ENCODE data around the gene IL1RN. TPM values are rescaled to one million over a fixed set of nuclear protein-coding genes. Genes with fewer than 3 reads are reported as not detected.

Gene IL1RN
- total and polyA plus RNA-seq, 2 of the 4 experiments (the other 2 are of a cell fraction): not detected

- no TSS peak for BruUV-seq (replicated peaks)
- in situ Hi-C loops (cut with MboI; ENCODE audit: low sequenced_read_pairs): loop anchor here (5.0 kb wide), 1 partner anchor 234 kb away; no protein-coding TSS in a partner anchor
- Histone ChIP-seq H3K18ac (ENCODE audit: low read depth, low read length) (no peak overlapping the region), H3K27ac (ENCODE audit: insufficient read depth, low read length) (no peak overlapping the region), H3K36me3 (ENCODE audit: control insufficient read depth, insufficient read depth, low read length) (no peaks in the 10 kb centered on the region), H3K4ac (ENCODE audit: low read depth, low read length) (no peak overlapping the region), H2BK5ac (ENCODE audit: low read depth, low read length, poor library complexity, severe bottlenecking) (no peak overlapping the region), H2AFZ (replicated peaks; ENCODE audit: low read length, poor library complexity) (no peak overlapping the region), H3K9me3 (ENCODE audit: control insufficient read depth, insufficient read depth, low read length) (no peaks in the 10 kb centered on the region), H4K8ac (ENCODE audit: low read depth in 2 of 2, low read length in 2 of 2) (no peak overlapping the region), H4K20me1 (ENCODE audit: insufficient read depth, low read length) (no peaks in the 10 kb centered on the region), H2BK15ac (ENCODE audit: low read depth, low read length) (no peak overlapping the region), H3K4me3 (ENCODE audit: insufficient read depth, low read depth, low read length) (no peak overlapping the region), H3K4me1 (ENCODE audit: control insufficient read depth, insufficient read depth, low read length) (no peaks in the 10 kb centered on the region), H3K56ac (ENCODE audit: extremely low read depth, insufficient read depth, low read length) (no peak overlapping the region), H3K79me1 (ENCODE audit: low read depth in 1 of 2, low read length in 2 of 2) (no peaks in the 10 kb centered on the region), H4K5ac (ENCODE audit: low read depth, low read length) (no peak overlapping the region), H2BK120ac (ENCODE audit: low read depth, low read length) (no peak overlapping the region), H3K14ac (replicated peaks; ENCODE audit: low read depth, low read length) (no peak overlapping the region), H2BK20ac (ENCODE audit: low read depth, low read length) (no peak overlapping the region), H3K9me1 (ENCODE audit: insufficient read depth, low read length) (no peaks in the 10 kb centered on the region), H3K23ac (ENCODE audit: low read depth, low read length) (no peak overlapping the region), H4K91ac (ENCODE audit: insufficient read depth, low read depth, low read length) (no peak overlapping the region), H3K4me2 (ENCODE audit: low read depth, low read length) (no peak overlapping the region), H3K9ac (ENCODE audit: low read depth, low read length) (no peak overlapping the region), H2AK5ac (ENCODE audit: low read depth, low read length) (no peak overlapping the region), H3K27me3 (ENCODE audit: control insufficient read depth, insufficient read depth, low read length) (peaks cover 14% of the 10 kb centered on the region), H2AK9ac (replicated peaks; ENCODE audit: low read depth, low read length, poor library complexity) (no peak overlapping the region)
- ATAC-seq (ENCODE audit: low read depth) (peak; percentile 75), DNase-seq (peak; percentile 66)
- ChIA-PET POLR2A (ENCODE audit: unreplicated experiment) (no interaction called here), CTCF (interaction anchor here (0.6 to 2.6 kb wide), 11 partner anchors 9 to 251 kb away, joined by 3 to 24 read pairs (median 5); no protein-coding TSS in a partner anchor)
- dilution Hi-C loops (cut with HindIII; ENCODE audit: low sequenced_read_pairs, unreplicated experiment): no loop called here
- intact Hi-C loops (cut with micrococcal nuclease): loop anchor here (1.0 kb wide), 4 partner anchors 61 to 252 kb away; no protein-coding TSS in a partner anchor
- peak; percentile 59 for TF ChIP-seq RAD21 (IDR thresholded peaks at IDR 0.05; ENCODE audit: low read length)
- peak; percentile 77 for TF ChIP-seq CTCF (conservative IDR thresholded peaks at IDR 0.05; ENCODE audit: low read depth, low read length)
- TF ChIP-seq SMC3 (IDR thresholded peaks at IDR 0.05; ENCODE audit: low read depth, low read length): peak; percentile 72
- TF ChIP-seq POLR2A (IDR thresholded peaks at IDR 0.05; ENCODE audit: low read depth, low read length): no peak
- WGBS, 2 experiments (ENCODE audit: extremely low coverage in 2 of 2, insufficient read length in 1 of 2): no CpG with 5 or more reads among the region's 13 CpGs
Observed at GRCh38 chr2:113138428-113139322, 11.3 kb downstream of the IL1RN start.

Data from IMR-90 (cell line).